SU-DHL-6 (cell line): ENCODE results near the gene ZNF143.

ENCODE experiments used
- H2AFZ ChIP-seq: fragments of 200-600 bp; sonication (generic); 2 replicates; pipeline ENCODE4 v1.6.1; 2014; ENCODE audit warnings: low read depth, mild to moderate bottlenecking, moderate library complexity, mixed read lengths, antibody characterized with exemption, low read length; ENCODE audit not compliant: severe bottlenecking
- H3F3A ChIP-seq: fragments of 200-600 bp; shearing (Covaris generic); 2 replicates; pipeline ENCODE4 v1.6.0; 2016; ENCODE audit warnings: antibody characterized with exemption, mild to moderate bottlenecking; ENCODE audit not compliant: insufficient read depth
- H3K27ac ChIP-seq: fragments of 200-600 bp; sonication (generic); 2 replicates; pipeline ENCODE4 v1.5.1; 2016; ENCODE audit warnings: low read depth, mild to moderate bottlenecking, low read length, moderate library complexity, mixed read lengths
- H3K27me3 ChIP-seq: fragments of 200-600 bp; sonication (generic), shearing (Covaris generic); 2 replicates; pipeline ENCODE4 v1.6.0; 2014; ENCODE audit warnings: mild to moderate bottlenecking, low read length
- H3K36me3 ChIP-seq: fragments of 200-600 bp; sonication (generic); 2 replicates; pipeline ENCODE4 v1.6.1; 2014; ENCODE audit warnings: mild to moderate bottlenecking, low read length, mixed read lengths
- H3K4me2 ChIP-seq: fragments of 300-600, 200-600 bp; shearing (Covaris generic), sonication (generic); 2 replicates; pipeline ENCODE4 v1.6.0; 2014; ENCODE audit warnings: low read length, low read depth, mild to moderate bottlenecking; ENCODE audit not compliant: poor library complexity, severe bottlenecking
- H3K4me3 ChIP-seq: fragments of 200-600 bp; sonication (generic); 2 replicates; pipeline ENCODE4 v1.5.1; 2014; ENCODE audit warnings: antibody characterized with exemption, low read length, mild to moderate bottlenecking, mixed read lengths; ENCODE audit not compliant: insufficient read depth, poor library complexity, severe bottlenecking
- H3K79me2 ChIP-seq: fragments of 200-600 bp; sonication (generic); 2 replicates; pipeline ENCODE4 v1.6.1; 2014; ENCODE audit warnings: mild to moderate bottlenecking, low read length, moderate library complexity; ENCODE audit not compliant: insufficient read depth
- H3K9ac ChIP-seq: fragments of 200-600 bp; sonication (generic); 2 replicates; pipeline ENCODE4 v1.7.0; 2014; ENCODE audit warnings: mild to moderate bottlenecking, low read length
- H3K9me2 ChIP-seq: fragments of 200-600 bp; sonication (generic); replicated peaks from 2 replicates; pipeline ENCODE4 v1.6.1; 2014; ENCODE audit warnings: low read length; ENCODE audit not compliant: insufficient read depth
- H3K9me3 ChIP-seq: fragments of 200-600 bp; sonication (generic); 2 replicates; pipeline ENCODE4 v1.6.1; 2014; ENCODE audit warnings: low read length, mixed read lengths; ENCODE audit not compliant: insufficient read depth
- H4K20me1 ChIP-seq: fragments of 200-600 bp; sonication (generic); 2 replicates; pipeline ENCODE4 v1.6.1; 2014; ENCODE audit warnings: low read depth, mild to moderate bottlenecking, antibody characterized with exemption, low read length, moderate library complexity, mixed read lengths
- CTCF ChIP-seq: fragments of 200-600 bp; sonication (generic); IDR thresholded peaks from one replicate; pipeline ENCODE4 v1.5.1; 2017; ENCODE audit warnings: antibody characterized with exemption, mild to moderate bottlenecking, low read length, moderate library complexity; ENCODE audit not compliant: insufficient read depth, poor library complexity, severe bottlenecking
- EZH2phosphoT487 ChIP-seq: fragments of 200-600 bp; sonication (generic), shearing (Covaris generic); conservative IDR thresholded peaks from 2 replicates; pipeline ENCODE4 v1.6.1; 2018; ENCODE audit warnings: mild to moderate bottlenecking, antibody characterized with exemption, low read length, moderate library complexity, mixed read lengths

Gene ZNF143

DNA sequence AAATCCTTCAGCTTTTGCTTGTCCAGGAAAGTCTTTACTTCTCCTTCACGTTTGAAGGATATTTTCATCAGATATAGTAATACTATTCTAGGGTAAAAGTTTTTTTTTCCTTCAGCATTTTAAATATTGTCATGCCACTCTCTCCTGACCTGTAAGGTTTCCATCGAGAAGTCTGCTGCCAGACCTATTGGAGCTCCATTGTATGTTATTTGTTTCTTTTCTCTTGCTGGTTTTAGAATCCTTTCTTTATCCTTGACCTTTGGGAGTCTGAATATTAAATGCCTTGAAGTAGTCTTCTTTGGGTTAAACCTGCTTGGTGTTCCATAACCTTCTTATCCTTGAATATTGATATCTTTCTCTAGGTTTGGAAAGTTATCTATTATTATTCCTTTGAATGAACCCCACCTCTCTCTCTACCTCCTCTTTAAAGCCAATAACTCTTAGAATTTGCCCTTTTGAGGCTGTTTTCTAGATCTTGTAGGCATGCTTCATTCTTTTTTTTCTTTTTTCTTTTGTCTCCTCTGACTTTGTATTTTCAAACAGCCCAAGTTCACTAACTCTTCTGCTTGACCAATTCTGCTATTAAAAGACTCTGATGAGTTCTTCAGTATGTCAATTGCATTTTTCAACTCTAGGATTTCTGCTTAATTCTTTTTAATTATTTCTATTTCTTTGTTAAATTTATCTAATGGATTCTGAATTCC, 100.6 kb downstream of the ZNF143 start:
- no peaks in the 10 kb centered on the region for H3F3A ChIP-seq
- no peak overlapping the region for H2AFZ ChIP-seq
- H3K4me3 ChIP-seq: no peak overlapping the region
- H3K36me3 ChIP-seq: no peaks in the 10 kb centered on the region
- H3K27me3 ChIP-seq: no peaks in the 10 kb centered on the region
- H3K9me3 ChIP-seq: no peaks in the 10 kb centered on the region
- H3K79me2 ChIP-seq: no peaks in the 10 kb centered on the region
- no peak overlapping the region for H3K9ac ChIP-seq
- no peak overlapping the region for H3K4me2 ChIP-seq
- no peaks in the 10 kb centered on the region for H3K9me2 ChIP-seq
- no peak for TF ChIP-seq CTCF
- no peak for TF ChIP-seq EZH2phosphoT487
- H3K27ac ChIP-seq: no peak overlapping the region
- no peaks in the 10 kb centered on the region for H4K20me1 ChIP-seq

GRCh38 chr11:9562716-9563115, 101.9 kb downstream of the ZNF143 start:
- H3K9me2 ChIP-seq: no peaks in the 10 kb centered on the region
- TF ChIP-seq EZH2phosphoT487 (no peak), CTCF (no peak)
- H3K4me2 ChIP-seq: no peak overlapping the region
- H3K79me2 ChIP-seq: no peaks in the 10 kb centered on the region
- H2AFZ ChIP-seq: no peak overlapping the region
- H3K9ac ChIP-seq: no peak overlapping the region
- no peaks in the 10 kb centered on the region for H3K27me3 ChIP-seq
- H3K27ac ChIP-seq: no peak overlapping the region
- no peaks in the 10 kb centered on the region for H4K20me1 ChIP-seq
- no peaks in the 10 kb centered on the region for H3K36me3 ChIP-seq
- H3K9me3 ChIP-seq: no peaks in the 10 kb centered on the region
- no peak overlapping the region for H3K4me3 ChIP-seq
- H3F3A ChIP-seq: no peaks in the 10 kb centered on the region

DNA sequence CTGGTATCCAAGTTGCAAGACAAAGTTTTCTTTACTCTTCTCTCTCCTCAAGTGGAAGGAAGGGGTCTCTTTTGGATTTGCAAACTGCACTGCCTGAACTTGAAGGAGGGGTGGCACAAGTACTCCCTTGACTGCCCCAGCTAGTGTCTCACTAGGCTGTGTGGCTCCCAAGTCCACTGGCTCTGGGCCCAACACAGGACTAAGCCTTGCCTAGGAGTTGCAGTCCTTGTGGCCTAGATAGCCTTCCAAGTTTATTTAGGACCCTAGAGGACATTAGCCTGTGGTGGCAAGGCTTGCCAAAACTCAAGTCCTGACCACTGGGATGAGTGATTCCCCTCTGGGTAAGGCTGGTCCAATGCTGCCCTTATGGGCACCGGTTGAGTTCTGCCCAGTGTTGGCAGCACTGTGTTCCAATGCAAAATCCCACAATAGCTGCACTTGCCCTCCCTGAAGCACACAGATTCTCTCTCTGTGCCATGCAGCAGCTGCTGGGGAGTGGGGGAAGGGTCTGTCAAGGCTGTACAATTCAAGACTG, 102.5 kb downstream of the ZNF143 start:
- H3K4me3 ChIP-seq: no peak overlapping the region
- H4K20me1 ChIP-seq: no peaks in the 10 kb centered on the region
- no peak overlapping the region for H3K4me2 ChIP-seq
- H3K36me3 ChIP-seq: no peaks in the 10 kb centered on the region
- no peak overlapping the region for H3K9ac ChIP-seq
- H3K9me3 ChIP-seq: no peaks in the 10 kb centered on the region
- H3K27me3 ChIP-seq: no peaks in the 10 kb centered on the region
- no peaks in the 10 kb centered on the region for H3K79me2 ChIP-seq
- no peak overlapping the region for H3K27ac ChIP-seq
- no peak for TF ChIP-seq EZH2phosphoT487
- no peak for TF ChIP-seq CTCF
- H2AFZ ChIP-seq: no peak overlapping the region
- H3F3A ChIP-seq: peaks cover 2% of the 10 kb centered on the region
- H3K9me2 ChIP-seq: no peaks in the 10 kb centered on the region
